KOPT-K1 (cell line): ENCODE data around the gene LIMD2.

Experiments
- H3K27ac ChIP-seq: fragments of 200-600 bp; sonication (generic); 2 replicates; pipeline ENCODE4 v1.5.1; 2016; ENCODE audit warnings: antibody characterized with exemption, mild to moderate bottlenecking, low read depth, low read length; ENCODE audit not compliant: poor library complexity, severe bottlenecking
- H3K36me3 ChIP-seq: fragments of 200-600 bp; sonication (generic); 2 replicates; pipeline ENCODE4 v1.5.1; 2017; ENCODE audit warnings: antibody characterized with exemption, mild to moderate bottlenecking, low read length, moderate library complexity; ENCODE audit not compliant: insufficient read depth
- H3K9me3 ChIP-seq: fragments of 200-600 bp; sonication (generic); 2 replicates; pipeline ENCODE4 v1.5.1; 2017; ENCODE audit warnings: antibody characterized with exemption, low read length, mild to moderate bottlenecking; ENCODE audit not compliant: insufficient read depth, poor library complexity, severe bottlenecking

Gene LIMD2

DNA sequence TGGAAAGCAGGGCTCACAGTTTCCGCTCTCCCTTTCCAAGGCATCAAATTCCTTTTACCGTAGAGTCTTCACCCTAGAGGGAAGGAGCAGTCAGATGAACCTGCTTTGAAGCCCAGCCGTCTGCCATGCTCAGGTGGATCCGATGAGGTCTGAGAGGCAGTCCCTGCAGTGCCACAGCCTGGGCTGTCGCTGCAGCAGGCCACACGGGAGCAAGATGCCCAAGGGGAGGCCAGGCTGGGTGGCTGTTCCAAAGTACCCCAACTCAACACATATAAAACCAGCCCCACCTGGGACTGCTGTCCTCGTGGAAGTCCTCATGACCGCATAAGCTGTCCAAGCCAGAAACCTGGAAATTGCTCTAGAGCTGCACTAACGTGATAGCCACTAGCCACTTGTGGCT, 4.9 kb upstream of the LIMD2 start:
- Histone ChIP-seq H3K36me3 (peaks cover 66% of the 10 kb centered on the region), H3K27ac (no peak overlapping the region), H3K9me3 (no peaks in the 10 kb centered on the region)

DNA sequence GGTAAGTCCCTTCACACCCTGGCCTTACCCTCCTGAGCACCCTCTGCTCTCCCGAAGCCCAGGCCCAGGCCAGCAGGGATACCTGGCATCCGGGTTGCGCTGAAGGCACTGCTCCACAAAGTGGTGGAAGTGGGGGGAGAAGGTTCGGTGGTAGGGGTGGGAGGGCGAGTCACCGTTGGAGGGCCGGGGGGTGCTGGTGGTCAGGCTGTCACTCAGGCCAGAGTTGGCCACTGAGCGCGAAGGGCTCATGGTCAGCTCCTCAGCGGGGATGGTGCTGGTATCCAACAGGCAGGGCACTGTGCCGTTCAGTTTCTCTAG, 4.3 kb upstream of the LIMD2 start:
- Histone ChIP-seq H3K36me3 (peaks cover 60% of the 10 kb centered on the region), H3K27ac (no peak overlapping the region), H3K9me3 (no peaks in the 10 kb centered on the region)

DNA sequence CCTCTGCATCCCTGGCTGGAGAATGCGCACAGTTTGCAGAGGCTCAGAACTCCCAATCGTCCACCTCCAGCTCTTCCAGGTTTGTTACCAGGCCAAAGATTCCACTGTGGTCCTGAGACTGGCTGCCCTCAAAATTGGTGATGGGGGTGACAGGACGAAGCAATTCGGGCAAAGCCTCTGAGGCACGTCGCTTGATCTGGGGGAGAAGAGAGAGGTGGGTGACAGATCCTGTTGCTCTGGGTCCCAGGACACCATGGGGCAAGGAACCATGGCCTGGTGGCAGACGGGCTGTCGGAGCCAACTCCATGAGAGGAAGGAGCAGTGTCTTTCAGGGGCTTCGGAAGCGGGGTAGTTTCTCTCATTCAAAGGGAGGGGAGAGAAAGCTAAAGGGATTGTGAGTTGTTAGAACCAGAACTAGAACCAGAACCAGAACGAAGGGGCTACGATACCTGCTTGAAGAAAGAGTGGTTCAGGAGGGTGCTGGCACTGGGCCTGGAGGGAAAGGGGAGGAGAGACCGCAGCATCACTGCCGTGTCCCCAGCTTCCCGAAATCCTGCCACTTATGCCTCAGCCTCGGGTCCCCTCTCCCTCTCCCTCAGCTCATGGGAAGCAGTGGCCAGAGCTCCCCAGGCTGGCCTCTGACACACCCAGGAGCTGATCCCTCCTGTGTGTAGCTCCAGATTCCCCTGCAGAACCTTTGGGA, 3.8 kb upstream of the LIMD2 start:
- Histone ChIP-seq H3K27ac (no peak overlapping the region), H3K36me3 (peaks cover 54% of the 10 kb centered on the region), H3K9me3 (no peaks in the 10 kb centered on the region)

DNA sequence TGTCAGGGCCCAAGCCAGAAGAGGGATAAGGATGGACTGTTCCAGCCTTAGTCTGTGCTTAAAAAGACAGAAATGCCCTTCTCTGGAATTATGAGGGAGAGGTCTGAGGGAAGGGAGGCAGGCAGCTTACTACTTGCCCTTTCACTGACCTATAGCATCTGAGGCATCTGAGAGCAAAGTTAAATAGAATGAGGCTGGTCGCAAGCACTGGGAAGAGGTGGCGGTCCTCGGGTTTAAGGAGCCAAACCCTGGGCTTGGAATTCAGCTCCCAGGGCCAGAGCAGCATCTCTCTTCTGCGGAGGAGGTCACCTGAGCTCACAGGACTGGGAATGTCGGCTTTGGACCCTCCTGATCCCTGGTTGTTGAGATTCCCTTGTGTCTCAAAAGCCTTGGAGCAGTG, 3.1 kb upstream of the LIMD2 start:
- H3K36me3 ChIP-seq = peaks cover 48% of the 10 kb centered on the region
- peak overlapping the region; percentile 69 for H3K27ac ChIP-seq
- H3K9me3 ChIP-seq = no peaks in the 10 kb centered on the region

DNA sequence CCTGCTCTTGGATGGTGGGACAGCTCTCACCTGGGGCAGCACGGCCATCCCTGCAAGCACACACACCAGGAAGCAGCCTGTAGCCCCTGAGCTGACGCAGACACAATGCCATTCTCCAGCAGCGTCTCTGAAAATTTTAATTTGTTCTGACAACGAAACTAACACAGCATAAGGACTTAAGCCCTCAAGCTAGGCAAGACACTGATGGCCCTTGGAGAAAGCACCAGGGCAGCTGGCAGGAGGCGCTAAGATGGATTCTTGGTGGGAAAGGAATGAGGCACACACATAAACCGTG, 2.7 kb upstream of the LIMD2 start:
- H3K27ac ChIP-seq = peak overlapping the region; percentile 69
- no peaks in the 10 kb centered on the region for H3K9me3 ChIP-seq
- peaks cover 46% of the 10 kb centered on the region for H3K36me3 ChIP-seq

DNA sequence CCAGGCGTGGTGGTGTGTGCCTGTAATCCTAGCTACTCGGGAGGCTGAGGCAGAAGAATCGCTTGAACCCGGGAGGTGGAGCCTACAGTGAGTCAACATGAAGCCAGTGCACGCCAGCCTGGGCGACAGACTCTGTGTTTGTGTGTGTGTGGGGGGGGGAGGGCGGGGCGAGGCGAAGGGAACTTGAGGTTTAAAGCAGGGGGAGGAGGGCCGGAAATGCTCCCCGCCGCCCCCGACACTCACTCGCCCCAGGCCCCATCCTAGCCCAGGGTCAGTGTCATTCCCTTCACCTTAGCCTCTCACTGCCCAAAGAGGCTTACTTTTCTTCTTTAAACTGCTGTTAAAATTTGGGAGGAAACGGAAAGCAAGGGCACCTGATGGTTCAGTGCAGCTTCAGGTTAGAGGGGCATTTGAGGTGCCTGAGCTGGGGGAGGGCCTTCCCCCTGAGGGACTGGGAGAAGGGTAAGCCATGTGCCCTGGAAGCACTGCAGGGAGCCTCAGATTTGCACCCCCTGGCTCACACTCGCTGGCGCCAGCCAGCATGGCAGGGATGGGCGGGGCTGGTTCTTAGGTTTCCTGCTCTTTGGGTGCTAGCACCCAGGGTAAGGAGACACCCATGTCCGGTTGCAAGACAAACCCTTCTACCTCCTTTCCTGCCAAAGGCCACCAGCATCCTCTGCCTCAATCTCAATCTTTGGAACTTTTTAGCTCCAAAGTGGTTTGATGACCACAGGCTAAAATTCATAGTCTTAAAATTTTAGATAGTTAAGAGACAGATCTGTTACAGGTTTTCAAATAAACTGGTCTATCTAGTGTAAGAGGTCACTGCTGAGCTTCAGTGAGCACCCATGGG, 2.2 kb upstream of the LIMD2 start:
- H3K9me3 ChIP-seq = no peaks in the 10 kb centered on the region
- H3K36me3 ChIP-seq = peaks cover 49% of the 10 kb centered on the region
- peak overlapping the region; percentile 69 for H3K27ac ChIP-seq

DNA sequence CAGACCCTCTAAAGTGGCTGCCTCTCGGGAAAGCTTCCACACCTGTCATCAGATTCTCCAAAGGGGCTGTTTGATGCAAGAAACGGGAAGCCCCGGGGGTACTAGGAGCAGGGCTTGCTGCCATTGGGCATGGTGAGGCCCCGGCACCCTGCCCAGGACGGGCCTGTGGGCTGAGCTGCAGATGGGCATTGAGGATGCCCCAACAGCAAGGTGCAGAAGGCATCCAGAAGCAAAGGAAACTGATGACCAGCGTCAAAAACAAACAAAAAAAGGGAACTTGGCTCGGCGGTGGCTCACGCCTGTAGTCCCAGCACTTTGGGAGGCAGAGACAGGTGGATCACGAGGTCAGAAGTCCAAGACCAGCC, 1.5 kb upstream of the LIMD2 start:
- Histone ChIP-seq H3K9me3 (no peaks in the 10 kb centered on the region), H3K27ac (peak overlapping the region; percentile 69), H3K36me3 (peaks cover 49% of the 10 kb centered on the region)

DNA sequence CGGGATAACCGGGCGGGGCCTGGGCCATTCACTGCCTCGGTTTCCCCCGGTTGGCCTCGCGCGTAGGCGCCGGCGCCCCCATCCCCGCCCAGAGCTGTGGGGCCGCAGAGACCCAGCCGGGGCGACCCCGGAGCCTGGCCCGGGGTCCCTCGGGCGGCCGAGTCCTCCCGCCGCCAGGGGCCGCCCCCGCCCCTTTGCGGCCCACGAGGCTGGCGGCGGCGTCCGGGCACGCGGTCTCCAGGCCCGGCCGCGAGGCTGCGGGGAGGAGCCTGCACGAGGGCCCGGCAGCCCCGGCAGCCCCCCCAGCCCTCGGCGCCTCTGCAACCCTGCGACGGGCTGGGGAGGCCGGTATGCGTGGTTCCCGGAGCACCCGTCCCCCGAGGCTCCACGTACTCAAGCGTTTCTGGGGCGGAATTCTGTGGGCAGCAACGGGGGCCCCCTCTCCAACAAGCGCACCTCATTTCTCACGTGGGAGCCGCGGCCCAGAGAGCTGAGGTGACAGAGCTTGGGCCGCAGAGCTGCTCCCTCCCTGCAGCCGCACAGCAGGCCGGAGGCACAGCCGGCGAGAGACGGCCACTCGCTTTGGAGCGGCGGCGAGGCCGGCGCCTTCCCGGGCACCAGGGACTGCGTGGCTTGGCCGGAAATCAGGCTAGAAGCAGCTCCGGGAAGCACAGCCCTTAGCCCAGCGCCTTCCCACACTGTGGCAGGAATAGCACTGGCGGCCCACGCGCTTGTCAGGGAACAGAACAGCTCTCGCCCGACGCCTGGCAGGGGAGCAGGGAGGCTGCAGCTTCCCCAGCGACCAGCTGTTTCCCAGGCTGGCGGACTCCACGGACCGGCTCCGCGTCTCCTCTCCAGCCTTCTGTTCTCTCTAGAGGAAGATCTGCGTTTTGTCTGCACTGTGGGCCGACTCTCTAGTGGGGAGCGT, 867 bp upstream of the LIMD2 start:
- peaks cover 49% of the 10 kb centered on the region for H3K36me3 ChIP-seq
- peak overlapping the region; percentile 91 for H3K27ac ChIP-seq
- H3K9me3 ChIP-seq = no peaks in the 10 kb centered on the region

DNA sequence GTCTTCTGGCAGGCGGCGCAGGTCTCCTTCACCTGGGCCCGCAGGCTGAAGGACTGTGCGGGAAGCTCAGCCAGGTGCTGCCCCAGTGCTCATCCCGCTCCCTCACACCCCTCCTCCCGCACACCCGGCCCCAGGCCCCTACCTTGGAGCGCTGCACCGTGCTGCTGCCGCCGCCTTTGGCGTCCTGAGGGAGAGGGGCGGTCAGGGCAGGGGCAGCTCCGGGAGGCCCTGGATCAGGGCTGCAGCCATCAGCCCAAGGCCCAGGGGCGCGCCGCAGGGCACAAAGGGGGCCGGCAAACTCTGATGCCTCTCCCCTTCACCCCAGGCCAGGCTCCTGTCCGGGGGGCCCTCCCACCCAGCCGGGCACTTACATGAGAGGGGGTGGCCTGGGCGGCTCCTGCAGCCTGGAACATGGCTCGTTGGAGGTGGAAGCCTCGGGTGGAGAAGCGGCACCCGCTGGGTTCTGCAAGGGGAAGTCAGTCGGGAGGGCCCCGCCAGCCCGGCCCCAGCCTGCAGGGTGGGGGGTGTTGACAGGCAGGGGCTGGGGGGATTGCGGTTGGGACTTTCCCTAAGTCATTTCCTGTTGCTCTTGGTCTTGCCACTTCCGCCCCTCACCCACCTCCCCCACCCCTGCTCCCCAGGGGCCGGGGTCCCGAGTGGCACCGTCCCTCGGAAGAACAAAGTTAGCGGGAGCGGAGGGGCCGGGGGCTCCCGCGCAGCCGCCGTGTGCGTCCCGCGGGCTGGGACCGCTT, 863 bp downstream of the LIMD2 start:
- Histone ChIP-seq H3K27ac (peak overlapping the region; percentile 91), H3K36me3 (peaks cover 48% of the 10 kb centered on the region)

DNA sequence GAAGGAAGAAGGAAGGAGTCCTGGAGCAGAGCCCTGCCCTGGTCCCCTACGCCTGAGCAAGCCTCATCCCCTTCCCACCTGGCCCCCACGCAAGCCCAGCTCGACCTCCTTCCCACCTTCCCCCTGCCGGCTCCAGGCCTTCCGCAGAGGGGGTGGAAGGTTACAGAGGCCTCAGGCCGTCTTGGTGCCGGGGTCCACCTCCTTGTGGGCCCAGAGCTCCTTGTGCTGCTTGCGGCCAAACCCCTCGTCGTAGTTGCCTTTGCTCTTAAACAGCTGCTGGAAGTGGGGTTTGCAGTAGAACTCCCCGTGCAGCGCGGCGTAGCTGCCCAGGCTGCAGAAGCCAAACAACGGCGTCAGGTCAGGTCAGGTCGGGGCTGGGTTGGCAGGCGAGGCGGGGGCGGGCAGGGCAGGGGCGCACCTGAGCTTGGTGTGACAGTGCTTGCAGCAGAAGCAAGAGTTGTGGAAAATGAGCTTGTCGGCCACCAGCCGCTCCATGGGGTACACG, 1.5 kb downstream of the LIMD2 start:
- no peaks in the 10 kb centered on the region for H3K9me3 ChIP-seq
- H3K36me3 ChIP-seq = peaks cover 48% of the 10 kb centered on the region
- peak overlapping the region; percentile 91 for H3K27ac ChIP-seq

More for the DNA sequence above, 863 bp downstream of the LIMD2 start:
- H3K9me3 ChIP-seq = no peaks in the 10 kb centered on the region

DNA sequence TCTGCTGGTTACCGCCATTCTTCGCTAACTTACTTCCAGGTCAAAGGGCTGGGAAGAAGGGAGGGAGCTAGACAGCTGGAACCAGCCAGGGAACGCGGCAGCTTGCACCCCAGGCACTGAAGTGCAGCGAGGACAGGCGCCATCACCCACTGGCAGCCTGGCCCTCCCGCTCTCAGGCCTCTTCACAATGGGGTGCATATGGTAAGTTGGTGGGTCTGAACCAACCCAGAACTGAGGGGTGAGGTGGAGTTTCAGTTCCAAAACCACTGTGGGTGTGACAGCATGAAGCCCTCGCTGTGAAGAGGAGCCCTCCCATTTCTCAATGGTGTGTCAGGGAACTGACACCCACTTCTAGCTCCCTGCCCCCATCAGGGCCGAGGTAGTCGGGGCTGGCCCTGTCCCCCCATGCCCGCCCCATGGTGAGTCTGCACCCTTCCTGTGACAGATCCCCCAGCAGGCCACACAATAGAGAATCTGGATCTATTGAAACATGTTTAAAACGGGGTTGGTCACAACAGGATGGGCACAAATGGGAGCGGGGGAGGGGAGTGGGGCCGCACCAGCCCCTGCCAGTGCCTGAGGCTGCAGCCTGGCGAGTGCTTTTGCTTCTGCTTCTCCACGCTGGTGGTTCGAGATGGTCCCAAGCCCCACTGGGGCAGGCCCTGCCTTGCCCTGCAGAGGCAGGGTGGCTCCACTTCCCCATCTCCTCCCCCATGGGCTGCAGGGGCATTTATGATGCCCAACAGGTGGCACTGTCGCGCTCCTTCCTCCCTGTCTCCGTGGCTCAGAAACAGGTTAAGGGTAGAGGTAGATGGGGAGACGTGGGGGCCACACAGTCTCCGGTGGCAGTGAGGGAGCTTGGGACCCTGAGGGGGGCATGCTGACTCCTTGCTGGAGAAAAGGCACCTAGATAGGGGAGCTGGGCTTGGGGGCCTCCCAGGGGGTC, 2.3 kb downstream of the LIMD2 start:
- Histone ChIP-seq H3K9me3 (no peaks in the 10 kb centered on the region), H3K36me3 (peaks cover 48% of the 10 kb centered on the region), H3K27ac (peak overlapping the region; percentile 91)

DNA sequence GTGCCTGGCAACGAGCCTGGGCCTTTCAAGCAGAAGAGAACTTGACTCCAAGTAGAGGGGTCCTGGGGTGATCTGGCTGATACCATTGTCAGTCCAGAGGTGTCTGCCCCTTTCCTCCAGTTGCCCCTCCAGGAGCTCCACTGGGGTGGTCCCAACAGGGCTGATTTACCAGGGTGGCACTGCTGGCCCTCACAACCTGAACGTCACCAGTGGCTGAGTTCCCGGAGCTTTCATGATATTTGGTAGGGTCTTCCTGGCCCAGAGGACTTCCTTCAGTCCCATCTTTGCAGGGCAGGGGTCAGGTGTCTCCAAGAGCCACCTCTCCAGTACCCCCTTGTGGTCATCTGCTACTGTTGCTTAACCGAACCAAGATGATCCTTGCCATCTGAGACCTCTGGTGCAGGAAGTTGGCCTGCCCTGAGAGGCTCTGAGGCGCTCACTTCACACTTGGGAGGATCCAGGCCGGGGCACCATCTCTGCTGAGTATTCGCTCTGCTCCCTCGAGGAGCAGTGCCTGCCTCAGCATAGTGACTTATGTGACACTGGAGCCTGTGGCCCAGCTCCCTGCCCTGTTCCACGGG, 3.5 kb downstream of the LIMD2 start:
- Histone ChIP-seq H3K27ac (no peak overlapping the region), H3K9me3 (no peaks in the 10 kb centered on the region), H3K36me3 (peaks cover 58% of the 10 kb centered on the region)

DNA sequence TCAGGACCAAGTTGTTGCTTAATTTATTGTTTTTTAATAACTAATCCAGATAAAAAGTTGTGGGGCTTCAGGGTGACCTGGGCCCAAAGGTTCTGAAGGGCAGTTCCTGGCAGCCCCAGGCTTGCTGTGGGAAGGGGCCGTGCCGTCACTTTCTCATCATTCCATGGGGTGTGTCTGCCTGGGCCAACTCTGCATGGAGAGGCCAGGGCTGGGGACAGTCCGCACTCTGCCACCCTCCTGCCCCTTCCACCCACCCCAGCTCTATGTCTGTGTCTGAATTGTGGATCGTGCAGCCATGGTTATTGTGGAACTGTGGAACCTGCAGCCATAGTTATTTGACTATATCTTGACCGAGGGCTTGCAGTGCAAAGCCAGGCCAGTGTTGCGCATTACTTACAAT, 4.0 kb downstream of the LIMD2 start:
- H3K36me3 ChIP-seq = peaks cover 63% of the 10 kb centered on the region
- H3K9me3 ChIP-seq = no peaks in the 10 kb centered on the region
- no peak overlapping the region for H3K27ac ChIP-seq
